Neural cell (in vitro differentiated cells): ENCODE results near the gene MAPK8. TPM values are rescaled to one million over a fixed set of nuclear protein-coding genes. Genes with fewer than 3 reads are reported as not detected.

ENCODE experiments used
- H2AFZ ChIP-seq: fragments of 200-600, 300-800 bp; sonication (generic), shearing (Covaris generic); 2 replicates; pipeline ENCODE4 v1.6.0; 2014; ENCODE audit warnings: low read depth, mild to moderate bottlenecking, antibody characterized with exemption, low read length, moderate library complexity
- H3F3A ChIP-seq: fragments of 200-600 bp; shearing (Covaris generic); 2 replicates; pipeline ENCODE4 v1.6.1; 2016; ENCODE audit warnings: mild to moderate bottlenecking, moderate library complexity, mixed read lengths, antibody characterized with exemption, low read length; ENCODE audit not compliant: insufficient read depth, poor library complexity, severe bottlenecking
- H3K27ac ChIP-seq: fragments of 200-600, 300-800 bp; sonication (generic), shearing (Covaris generic); 2 replicates; pipeline ENCODE4 v1.5.1; 2014; ENCODE audit warnings: mild to moderate bottlenecking, low read length, moderate library complexity
- H3K27me3 ChIP-seq: fragments of 300-800, 200-600 bp; sonication (generic), shearing (Covaris generic); 2 replicates; pipeline ENCODE4 v1.6.0; 2014; ENCODE audit warnings: mild to moderate bottlenecking, low read depth, low read length, moderate library complexity; ENCODE audit not compliant: insufficient read depth
- H3K36me3 ChIP-seq: fragments of 300-800, 200-600 bp; sonication (generic), shearing (Covaris generic); 2 replicates; pipeline ENCODE4 v1.5.1; 2014; ENCODE audit warnings: mild to moderate bottlenecking, antibody characterized with exemption, low read length, moderate library complexity; ENCODE audit not compliant: insufficient read depth
- H3K4me2 ChIP-seq: fragments of 300-800, 200-600 bp; sonication (generic), shearing (Covaris generic); 2 replicates; pipeline ENCODE4 v1.6.0; 2014; ENCODE audit warnings: mild to moderate bottlenecking, low read length
- H3K4me3 ChIP-seq: fragments of 300-800, 200-600 bp; sonication (generic), shearing (Covaris generic); 2 replicates; pipeline ENCODE4 v1.5.1; 2014; ENCODE audit warnings: mild to moderate bottlenecking, low read length, moderate library complexity
- H3K79me2 ChIP-seq: fragments of 200-600 bp; shearing (Covaris generic); replicated peaks from 2 replicates; pipeline ENCODE4 v1.6.0; 2014; ENCODE audit warnings: mild to moderate bottlenecking, low read length, moderate library complexity; ENCODE audit not compliant: insufficient read depth
- H3K9ac ChIP-seq: fragments of 300-800, 200-600 bp; sonication (generic), shearing (Covaris generic); 2 replicates; pipeline ENCODE4 v1.6.1; 2016; ENCODE audit warnings: mild to moderate bottlenecking, low read length, mixed read lengths
- H3K9me2 ChIP-seq: fragments of 200-600 bp; shearing (Covaris generic); 2 replicates; pipeline ENCODE4 v1.6.1; 2016; ENCODE audit warnings: mild to moderate bottlenecking, low read length, mixed read lengths; ENCODE audit not compliant: insufficient read depth
- H3K9me3 ChIP-seq: fragments of 200-600, 300-800 bp; sonication (generic), shearing (Covaris generic); 2 replicates; pipeline ENCODE4 v1.6.1; 2016; ENCODE audit warnings: mild to moderate bottlenecking, mixed run types, low read length, moderate library complexity, mixed read lengths
- H4K20me1 ChIP-seq: fragments of 200-600 bp; shearing (Covaris generic); 2 replicates; pipeline ENCODE4 v1.6.1; 2016; ENCODE audit warnings: mild to moderate bottlenecking, mixed run types; ENCODE audit not compliant: insufficient read depth
- CTCF ChIP-seq: fragments of 450-650 bp; IDR thresholded peaks from 2 replicates; pipeline ENCODE4 v1.5.1; 2014; ENCODE audit warnings: antibody characterized with exemption, mild to moderate bottlenecking, moderate library complexity; ENCODE audit not compliant: poor library complexity, severe bottlenecking
- EP300 ChIP-seq: fragments of 450-650 bp; conservative IDR thresholded peaks from 2 replicates; pipeline ENCODE4 v1.6.1; 2014; ENCODE audit warnings: antibody characterized with exemption, mild to moderate bottlenecking, moderate library complexity; ENCODE audit not compliant: poor library complexity, severe bottlenecking
- EZH2 ChIP-seq: fragments of 200-600, 300-800 bp; shearing (Covaris generic), sonication (generic); IDR thresholded peaks from 2 replicates; pipeline ENCODE4 v1.6.1; 2014; ENCODE audit warnings: antibody characterized with exemption, low read length, borderline replicate concordance, mild to moderate bottlenecking; ENCODE audit not compliant: insufficient read depth, poor library complexity, severe bottlenecking
- MXI1 ChIP-seq: fragments of 450-650 bp; conservative IDR thresholded peaks from 2 replicates; pipeline ENCODE4 v1.6.1; 2014; ENCODE audit warnings: antibody characterized with exemption, mild to moderate bottlenecking; ENCODE audit not compliant: poor library complexity, severe bottlenecking
- POLR2AphosphoS5 ChIP-seq: IDR thresholded peaks from 2 replicates; pipeline ENCODE4 v1.6.1; 2012
- RAD21 ChIP-seq: fragments of 450-650 bp; conservative IDR thresholded peaks from 2 replicates; pipeline ENCODE4 v1.6.1; 2014; ENCODE audit warnings: antibody characterized with exemption, mild to moderate bottlenecking, moderate library complexity
- REST ChIP-seq: IDR thresholded peaks from 2 replicates; pipeline ENCODE4 v1.6.1; 2012; ENCODE audit warnings: borderline replicate concordance
- SMC3 ChIP-seq: fragments of 450-650 bp; conservative IDR thresholded peaks from 2 replicates; pipeline ENCODE4 v1.6.1; 2014; ENCODE audit warnings: antibody characterized with exemption, mild to moderate bottlenecking, moderate library complexity; ENCODE audit not compliant: poor library complexity
- TAF1 ChIP-seq: IDR thresholded peaks from 2 replicates; pipeline ENCODE4 v1.6.1; 2012; ENCODE audit warnings: low read depth
- polyA plus RNA-seq: library from polyadenylated mRNA; depleted of rRNA; stranded (reverse); fragments of >200 nt; gene quantifications from 2 replicates; pipeline ENCODE4 v1.2.3, GENCODE V29; 2014

MAPK8 gene
- polyA plus RNA-seq, 1 donor from 2014 or later: 187 TPM

GRCh38 chr10:48465860-48466521 lies 159.5 kb downstream of the MAPK8 start:
- H3K4me3 ChIP-seq: no peak overlapping the region
- peaks cover 16% of the 10 kb centered on the region for H3K27me3 ChIP-seq
- H3K79me2 ChIP-seq: no peaks in the 10 kb centered on the region
- H2AFZ ChIP-seq: no peak overlapping the region
- no peaks in the 10 kb centered on the region for H3K9me2 ChIP-seq
- no peak overlapping the region for H3K9ac ChIP-seq
- no peak overlapping the region for H3K4me2 ChIP-seq
- no peaks in the 10 kb centered on the region for H4K20me1 ChIP-seq
- no peaks in the 10 kb centered on the region for H3F3A ChIP-seq
- TF ChIP-seq MXI1 (no peak), TAF1 (no peak), SMC3 (no peak), EZH2 (no peak), REST (no peak), EP300 (no peak), POLR2AphosphoS5 (no peak), RAD21 (no peak), CTCF (no peak)
- H3K9me3 ChIP-seq: no peaks in the 10 kb centered on the region
- no peak overlapping the region for H3K27ac ChIP-seq
- H3K36me3 ChIP-seq: no peaks in the 10 kb centered on the region

GRCh38 chr10:48466611-48467240 lies 160.2 kb downstream of the MAPK8 start:
- H3K4me2 ChIP-seq: no peak overlapping the region
- H3K4me3 ChIP-seq: no peak overlapping the region
- H3K9me3 ChIP-seq: no peaks in the 10 kb centered on the region

More at GRCh38 chr10:48466611-48467240, 160.2 kb downstream of the MAPK8 start:
- no peaks in the 10 kb centered on the region for H4K20me1 ChIP-seq
- no peaks in the 10 kb centered on the region for H3F3A ChIP-seq
- no peaks in the 10 kb centered on the region for H3K79me2 ChIP-seq
- H3K36me3 ChIP-seq: no peaks in the 10 kb centered on the region
- H3K27me3 ChIP-seq: peaks cover 16% of the 10 kb centered on the region
- no peak overlapping the region for H2AFZ ChIP-seq
- H3K9me2 ChIP-seq: no peaks in the 10 kb centered on the region
- H3K9ac ChIP-seq: no peak overlapping the region
- H3K27ac ChIP-seq: no peak overlapping the region
- no peak for TF ChIP-seq POLR2AphosphoS5
- TF ChIP-seq REST: no peak
- no peak for TF ChIP-seq RAD21
- TF ChIP-seq SMC3: no peak
- no peak for TF ChIP-seq EZH2
- no peak for TF ChIP-seq EP300
- TF ChIP-seq MXI1: no peak
- TF ChIP-seq CTCF: no peak
